Measurements from ENCODE around the gene FAM107B.

DNA sequence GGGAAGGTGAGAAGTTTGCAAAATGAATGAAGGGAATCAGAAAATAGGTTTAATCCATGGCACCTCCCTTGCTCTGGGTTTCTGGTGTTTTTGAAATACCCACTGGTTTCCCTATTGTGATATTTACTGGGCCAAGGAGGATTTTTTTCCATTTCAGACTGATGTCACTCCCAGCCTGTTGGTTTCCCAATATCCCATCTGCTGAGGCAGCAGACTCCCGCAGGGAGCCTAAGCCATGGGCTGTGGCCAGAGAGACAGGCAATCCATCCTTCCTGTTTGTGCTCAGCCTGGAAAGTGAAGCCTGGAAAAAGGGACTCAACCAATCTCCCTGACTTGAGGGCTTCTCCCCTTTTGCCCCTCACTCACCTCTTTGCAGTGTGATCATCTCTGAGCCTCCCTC lies 22.8 kb downstream of the FAM107B start:
- TF ChIP-seq YY1 (IDR thresholded peaks at IDR 0.05; ENCODE audit: low read depth, low read length) = no peak
- TF ChIP-seq, protein P1, sequence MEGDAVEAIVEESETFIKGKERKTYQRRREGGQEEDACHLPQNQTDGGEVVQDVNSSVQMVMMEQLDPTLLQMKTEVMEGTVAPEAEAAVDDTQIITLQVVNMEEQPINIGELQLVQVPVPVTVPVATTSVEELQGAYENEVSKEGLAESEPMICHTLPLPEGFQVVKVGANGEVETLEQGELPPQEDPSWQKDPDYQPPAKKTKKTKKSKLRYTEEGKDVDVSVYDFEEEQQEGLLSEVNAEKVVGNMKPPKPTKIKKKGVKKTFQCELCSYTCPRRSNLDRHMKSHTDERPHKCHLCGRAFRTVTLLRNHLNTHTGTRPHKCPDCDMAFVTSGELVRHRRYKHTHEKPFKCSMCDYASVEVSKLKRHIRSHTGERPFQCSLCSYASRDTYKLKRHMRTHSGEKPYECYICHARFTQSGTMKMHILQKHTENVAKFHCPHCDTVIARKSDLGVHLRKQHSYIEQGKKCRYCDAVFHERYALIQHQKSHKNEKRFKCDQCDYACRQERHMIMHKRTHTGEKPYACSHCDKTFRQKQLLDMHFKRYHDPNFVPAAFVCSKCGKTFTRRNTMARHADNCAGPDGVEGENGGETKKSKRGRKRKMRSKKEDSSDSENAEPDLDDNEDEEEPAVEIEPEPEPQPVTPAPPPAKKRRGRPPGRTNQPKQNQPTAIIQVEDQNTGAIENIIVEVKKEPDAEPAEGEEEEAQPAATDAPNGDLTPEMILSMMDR (IDR thresholded peaks at IDR 0.05 in 2 of 3, conservative IDR thresholded peaks at IDR 0.05 in 1 of 3; ENCODE audit: control insufficient read depth in 2 of 3, extremely low read depth in 1 of 3, insufficient read depth in 1 of 3, low read depth in 3 of 3, low read length in 3 of 3) = no peak
- no peak for TF ChIP-seq SREBF1 (IDR thresholded peaks at IDR 0.05; ENCODE audit: low read length)
- TF ChIP-seq, protein P2, sequence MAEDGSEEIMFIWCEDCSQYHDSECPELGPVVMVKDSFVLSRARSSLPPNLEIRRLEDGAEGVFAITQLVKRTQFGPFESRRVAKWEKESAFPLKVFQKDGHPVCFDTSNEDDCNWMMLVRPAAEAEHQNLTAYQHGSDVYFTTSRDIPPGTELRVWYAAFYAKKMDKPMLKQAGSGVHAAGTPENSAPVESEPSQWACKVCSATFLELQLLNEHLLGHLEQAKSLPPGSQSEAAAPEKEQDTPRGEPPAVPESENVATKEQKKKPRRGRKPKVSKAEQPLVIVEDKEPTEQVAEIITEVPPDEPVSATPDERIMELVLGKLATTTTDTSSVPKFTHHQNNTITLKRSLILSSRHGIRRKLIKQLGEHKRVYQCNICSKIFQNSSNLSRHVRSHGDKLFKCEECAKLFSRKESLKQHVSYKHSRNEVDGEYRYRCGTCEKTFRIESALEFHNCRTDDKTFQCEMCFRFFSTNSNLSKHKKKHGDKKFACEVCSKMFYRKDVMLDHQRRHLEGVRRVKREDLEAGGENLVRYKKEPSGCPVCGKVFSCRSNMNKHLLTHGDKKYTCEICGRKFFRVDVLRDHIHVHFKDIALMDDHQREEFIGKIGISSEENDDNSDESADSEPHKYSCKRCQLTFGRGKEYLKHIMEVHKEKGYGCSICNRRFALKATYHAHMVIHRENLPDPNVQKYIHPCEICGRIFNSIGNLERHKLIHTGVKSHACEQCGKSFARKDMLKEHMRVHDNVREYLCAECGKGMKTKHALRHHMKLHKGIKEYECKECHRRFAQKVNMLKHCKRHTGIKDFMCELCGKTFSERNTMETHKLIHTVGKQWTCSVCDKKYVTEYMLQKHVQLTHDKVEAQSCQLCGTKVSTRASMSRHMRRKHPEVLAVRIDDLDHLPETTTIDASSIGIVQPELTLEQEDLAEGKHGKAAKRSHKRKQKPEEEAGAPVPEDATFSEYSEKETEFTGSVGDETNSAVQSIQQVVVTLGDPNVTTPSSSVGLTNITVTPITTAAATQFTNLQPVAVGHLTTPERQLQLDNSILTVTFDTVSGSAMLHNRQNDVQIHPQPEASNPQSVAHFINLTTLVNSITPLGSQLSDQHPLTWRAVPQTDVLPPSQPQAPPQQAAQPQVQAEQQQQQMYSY (CRISPR knock-in tag; IDR thresholded peaks at IDR 0.05) = no peak
- TF ChIP-seq ZNF592 (IDR thresholded peaks at IDR 0.05) = no peak
- TF ChIP-seq, protein P3, sequence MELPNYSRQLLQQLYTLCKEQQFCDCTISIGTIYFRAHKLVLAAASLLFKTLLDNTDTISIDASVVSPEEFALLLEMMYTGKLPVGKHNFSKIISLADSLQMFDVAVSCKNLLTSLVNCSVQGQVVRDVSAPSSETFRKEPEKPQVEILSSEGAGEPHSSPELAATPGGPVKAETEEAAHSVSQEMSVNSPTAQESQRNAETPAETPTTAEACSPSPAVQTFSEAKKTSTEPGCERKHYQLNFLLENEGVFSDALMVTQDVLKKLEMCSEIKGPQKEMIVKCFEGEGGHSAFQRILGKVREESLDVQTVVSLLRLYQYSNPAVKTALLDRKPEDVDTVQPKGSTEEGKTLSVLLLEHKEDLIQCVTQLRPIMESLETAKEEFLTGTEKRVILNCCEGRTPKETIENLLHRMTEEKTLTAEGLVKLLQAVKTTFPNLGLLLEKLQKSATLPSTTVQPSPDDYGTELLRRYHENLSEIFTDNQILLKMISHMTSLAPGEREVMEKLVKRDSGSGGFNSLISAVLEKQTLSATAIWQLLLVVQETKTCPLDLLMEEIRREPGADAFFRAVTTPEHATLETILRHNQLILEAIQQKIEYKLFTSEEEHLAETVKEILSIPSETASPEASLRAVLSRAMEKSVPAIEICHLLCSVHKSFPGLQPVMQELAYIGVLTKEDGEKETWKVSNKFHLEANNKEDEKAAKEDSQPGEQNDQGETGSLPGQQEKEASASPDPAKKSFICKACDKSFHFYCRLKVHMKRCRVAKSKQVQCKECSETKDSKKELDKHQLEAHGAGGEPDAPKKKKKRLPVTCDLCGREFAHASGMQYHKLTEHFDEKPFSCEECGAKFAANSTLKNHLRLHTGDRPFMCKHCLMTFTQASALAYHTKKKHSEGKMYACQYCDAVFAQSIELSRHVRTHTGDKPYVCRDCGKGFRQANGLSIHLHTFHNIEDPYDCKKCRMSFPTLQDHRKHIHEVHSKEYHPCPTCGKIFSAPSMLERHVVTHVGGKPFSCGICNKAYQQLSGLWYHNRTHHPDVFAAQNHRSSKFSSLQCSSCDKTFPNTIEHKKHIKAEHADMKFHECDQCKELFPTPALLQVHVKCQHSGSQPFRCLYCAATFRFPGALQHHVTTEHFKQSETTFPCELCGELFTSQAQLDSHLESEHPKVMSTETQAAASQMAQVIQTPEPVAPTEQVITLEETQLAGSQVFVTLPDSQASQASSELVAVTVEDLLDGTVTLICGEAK (IDR thresholded peaks at IDR 0.05; ENCODE audit: borderline replicate concordance) = no peak
- no peak for TF ChIP-seq JUNB (IDR thresholded peaks at IDR 0.05)
- no peak for TF ChIP-seq POLR2A (IDR thresholded peaks at IDR 0.05; ENCODE audit: low read depth, low read length)
- TF ChIP-seq, protein P4, sequence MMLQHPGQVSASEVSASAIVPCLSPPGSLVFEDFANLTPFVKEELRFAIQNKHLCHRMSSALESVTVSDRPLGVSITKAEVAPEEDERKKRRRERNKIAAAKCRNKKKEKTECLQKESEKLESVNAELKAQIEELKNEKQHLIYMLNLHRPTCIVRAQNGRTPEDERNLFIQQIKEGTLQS (IDR thresholded peaks at IDR 0.05; ENCODE audit: borderline replicate concordance, extremely low read depth, low read depth, low read length) = no peak
- TF ChIP-seq TAF1 (IDR thresholded peaks at IDR 0.05; ENCODE audit: borderline replicate concordance, low read depth, low read length) = no peak
- TF ChIP-seq SPI1 (IDR thresholded peaks at IDR 0.05; ENCODE audit: borderline replicate concordance, insufficient read depth, low read depth, low read length) = no peak
- TF ChIP-seq, protein P5, sequence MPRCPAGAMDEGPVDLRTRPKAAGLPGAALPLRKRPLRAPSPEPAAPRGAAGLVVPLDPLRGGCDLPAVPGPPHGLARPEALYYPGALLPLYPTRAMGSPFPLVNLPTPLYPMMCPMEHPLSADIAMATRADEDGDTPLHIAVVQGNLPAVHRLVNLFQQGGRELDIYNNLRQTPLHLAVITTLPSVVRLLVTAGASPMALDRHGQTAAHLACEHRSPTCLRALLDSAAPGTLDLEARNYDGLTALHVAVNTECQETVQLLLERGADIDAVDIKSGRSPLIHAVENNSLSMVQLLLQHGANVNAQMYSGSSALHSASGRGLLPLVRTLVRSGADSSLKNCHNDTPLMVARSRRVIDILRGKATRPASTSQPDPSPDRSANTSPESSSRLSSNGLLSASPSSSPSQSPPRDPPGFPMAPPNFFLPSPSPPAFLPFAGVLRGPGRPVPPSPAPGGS (IDR thresholded peaks at IDR 0.05; ENCODE audit: borderline replicate concordance, insufficient read depth, low read depth, low read length, poor library complexity, severe bottlenecking) = no peak

Data from GM12878 (cell line).